ENCODE measurements around the gene SPPL2B.
"Not testable (repeated sequence)": the region's sequence is repeated elsewhere in the genome, so short reads cannot be mapped to it uniquely, and the experiment has no call there.

Gene SPPL2B

GRCh38 chr19:2328401-2329148 is at the start of gene SPPL2B, which contains the start of gene LSM7:
SPPL2B (plus strand) TSS chr19:2328684; CDS start chr19:2328710, 26 bp downstream.
LSM7 (minus strand) TSS chr19:2328586; CDS start chr19:2328566, 20 bp downstream.
- DNase-seq, result peak; percentile 89 to 91

DNA sequence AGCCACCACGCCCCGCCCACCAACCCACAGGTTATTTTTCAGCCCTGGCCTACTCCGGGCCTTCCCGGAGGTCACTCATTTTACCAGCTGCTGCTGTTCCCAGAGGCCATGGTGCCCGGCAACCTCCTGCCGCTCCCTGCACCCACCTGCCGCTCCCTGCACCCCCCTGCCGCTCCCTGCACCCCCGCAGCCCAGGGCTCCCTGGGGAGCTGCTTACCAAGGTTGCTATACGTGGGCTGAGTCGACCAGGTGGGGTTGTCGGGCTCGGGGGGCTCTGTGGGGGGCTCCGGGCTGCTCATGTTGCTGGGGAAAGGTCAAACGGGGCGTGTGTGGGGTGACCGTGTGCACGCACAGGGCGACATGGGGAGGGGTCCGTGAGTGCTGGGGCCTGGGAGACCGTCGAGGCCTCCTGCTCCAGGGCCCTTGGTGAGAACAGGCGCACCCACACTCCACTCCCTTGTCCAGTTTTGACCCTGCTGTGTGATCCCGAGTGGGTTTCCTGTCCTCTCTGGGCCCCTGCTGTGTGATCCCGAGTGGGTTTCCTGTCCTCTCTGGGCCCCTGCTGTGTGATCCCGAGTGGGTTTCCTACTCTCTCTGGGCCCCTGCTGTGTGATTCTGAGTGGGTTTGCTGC is 47.7 kb upstream of the SPPL2B start:
- no peak for DNase-seq

DNA sequence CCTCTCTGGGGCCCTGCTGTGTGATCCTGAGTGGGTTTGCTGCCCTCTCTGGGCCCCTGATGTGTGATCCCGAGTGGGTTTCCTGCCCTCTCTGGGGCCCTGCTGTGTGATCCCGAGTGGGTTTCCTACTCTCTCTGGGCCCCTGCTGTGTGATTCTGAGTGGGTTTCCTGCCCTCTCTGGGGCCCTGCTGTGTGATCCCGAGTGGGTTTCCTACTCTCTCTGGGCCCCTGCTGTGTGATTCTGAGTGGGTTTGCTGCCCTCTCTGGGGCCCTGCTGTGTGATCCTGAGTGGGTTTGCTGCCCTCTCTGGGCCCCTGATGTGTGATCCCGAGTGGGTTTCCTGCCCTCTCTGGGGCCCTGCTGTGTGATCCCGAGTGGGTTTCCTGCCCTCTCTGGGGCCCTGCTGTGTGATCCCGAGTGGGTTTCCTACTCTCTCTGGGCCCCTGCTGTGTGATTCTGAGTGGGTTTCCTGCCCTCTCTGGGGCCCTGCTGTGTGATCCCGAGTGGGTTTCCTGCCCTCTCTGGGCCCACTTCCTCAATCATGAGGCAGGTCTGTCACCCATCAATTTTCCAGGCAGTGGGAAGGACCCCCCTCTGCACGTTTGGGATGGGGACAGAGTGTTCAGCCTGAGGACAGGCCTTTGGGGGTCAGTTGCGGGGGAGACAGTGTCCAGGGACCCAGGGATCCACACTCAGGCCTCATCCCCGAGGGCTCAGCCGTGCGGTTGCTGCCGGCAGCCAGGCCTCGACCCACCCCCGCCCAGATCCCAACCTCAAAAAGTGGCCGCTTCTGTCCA is 47.0 kb upstream of the SPPL2B start:
- not testable (repeated sequence) for DNase-seq

- DNase-seq, result no peak
These were observed 46.2 kb upstream of the SPPL2B start, which contains the start of gene PEAK3 for GRCh38 chr19:2282062-2282861. PEAK3 (minus strand) TSS chr19:2282175; CDS start chr19:2280931, 1,244 bp downstream.

GRCh38 chr19:2282862-2283237 is 45.6 kb upstream of the SPPL2B start:
- DNase-seq, result no peak

DNA sequence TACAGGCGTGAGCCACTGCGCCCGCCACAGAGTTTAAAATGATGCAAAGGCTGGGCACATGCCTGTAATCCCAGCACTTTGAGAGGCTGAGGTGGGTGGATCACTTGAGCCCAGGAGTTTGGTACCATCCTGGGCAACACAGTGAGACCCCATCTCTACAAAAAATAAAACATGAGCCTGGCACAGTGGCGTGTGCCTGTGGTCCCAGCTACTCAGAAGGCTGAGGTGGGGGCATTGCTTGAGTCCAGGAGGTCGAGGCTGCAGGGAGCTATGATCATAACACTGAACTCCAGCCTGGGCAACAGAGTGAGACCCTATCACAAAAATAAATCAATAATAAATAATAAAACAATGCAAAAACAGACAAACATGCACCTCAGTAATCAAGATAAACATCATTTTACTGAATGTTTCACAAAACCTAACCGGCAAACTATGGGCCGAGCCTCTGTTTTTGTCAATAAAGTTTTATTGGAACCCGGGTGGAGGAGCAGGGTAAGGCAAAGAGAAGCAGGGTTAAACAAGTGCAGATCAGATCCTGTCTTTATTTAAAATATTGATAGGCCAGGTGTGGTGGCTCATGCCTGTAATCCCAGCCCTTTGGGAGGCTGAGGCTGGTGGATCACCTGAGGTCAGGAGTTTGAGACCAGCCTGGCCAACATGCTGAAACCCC is 44.5 kb upstream of the SPPL2B start:
- no peak for DNase-seq

DNA sequence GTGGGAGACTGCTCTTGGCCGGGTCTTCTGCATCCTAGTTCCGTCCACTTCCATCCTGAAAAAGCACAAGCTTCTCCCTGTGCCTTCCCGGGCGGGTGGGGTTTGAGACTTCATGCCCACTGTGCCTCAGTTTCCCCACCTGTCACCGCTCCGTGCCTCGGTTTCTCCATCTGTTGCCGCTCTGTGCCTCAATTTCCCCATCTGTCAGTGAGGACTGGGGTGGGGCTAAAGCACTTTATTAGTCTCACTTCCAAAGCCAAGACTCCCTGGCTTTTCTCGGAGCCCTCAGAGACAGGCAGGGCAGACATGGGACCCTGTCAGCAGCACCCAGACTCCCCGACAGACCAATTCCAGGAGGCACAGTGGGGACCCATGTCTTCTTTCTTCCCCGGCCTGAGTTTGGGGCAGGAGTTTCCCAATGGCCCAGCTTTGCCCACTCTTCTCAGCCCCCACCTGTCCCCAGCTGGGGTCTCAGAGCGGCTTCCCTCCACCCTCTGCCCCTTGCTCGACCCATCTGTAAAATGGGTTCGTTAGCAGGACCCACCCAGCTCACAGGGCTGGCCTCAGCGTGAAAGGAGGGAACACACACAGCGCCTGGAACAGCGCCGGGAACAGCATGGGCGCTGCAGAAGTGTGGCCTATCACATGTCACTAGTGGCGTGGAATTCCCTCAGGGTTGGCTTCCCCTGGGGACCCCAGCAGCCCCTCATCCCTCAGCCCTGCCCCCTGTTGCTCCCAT is 41.9 kb upstream of the SPPL2B start:
- DNase-seq, result no peak

DNA sequence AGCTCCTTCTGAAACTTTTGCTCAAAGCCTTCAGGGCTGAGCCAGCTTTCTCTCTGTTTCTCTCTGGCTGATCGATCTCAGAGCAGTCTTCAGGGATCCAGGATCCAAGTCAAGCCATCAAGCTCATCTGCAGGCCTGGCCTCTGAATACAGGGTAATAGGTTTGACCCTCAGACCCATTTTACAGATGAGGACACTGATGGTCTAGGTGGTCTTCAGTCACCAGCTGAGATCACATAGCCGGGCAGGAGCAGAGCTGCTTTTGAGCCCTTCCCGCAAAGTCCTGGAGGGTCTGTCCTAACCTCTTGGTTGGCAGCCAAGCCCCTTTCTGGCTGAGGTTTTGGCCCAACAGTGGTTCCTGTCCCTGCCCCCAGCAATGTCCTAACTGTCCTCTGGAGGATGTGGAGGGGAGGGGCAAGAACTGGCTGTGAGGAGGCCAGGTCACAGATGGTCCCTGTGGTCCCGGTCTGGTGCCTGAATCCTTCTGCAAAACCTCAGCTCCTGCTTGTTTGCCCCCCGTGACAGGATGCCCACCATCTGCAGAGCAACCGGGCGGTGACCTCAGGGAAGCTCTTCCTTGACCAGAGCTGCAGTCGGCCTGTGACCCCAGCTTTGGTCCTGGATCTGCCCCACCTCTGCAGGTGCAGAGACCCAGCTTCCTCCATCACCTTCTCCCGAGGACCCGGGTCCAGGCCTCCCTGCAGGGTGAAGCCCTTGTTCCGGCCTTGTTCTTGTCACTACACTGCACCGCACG is 40.7 kb upstream of the SPPL2B start:
- DNase-seq, result no peak

DNA sequence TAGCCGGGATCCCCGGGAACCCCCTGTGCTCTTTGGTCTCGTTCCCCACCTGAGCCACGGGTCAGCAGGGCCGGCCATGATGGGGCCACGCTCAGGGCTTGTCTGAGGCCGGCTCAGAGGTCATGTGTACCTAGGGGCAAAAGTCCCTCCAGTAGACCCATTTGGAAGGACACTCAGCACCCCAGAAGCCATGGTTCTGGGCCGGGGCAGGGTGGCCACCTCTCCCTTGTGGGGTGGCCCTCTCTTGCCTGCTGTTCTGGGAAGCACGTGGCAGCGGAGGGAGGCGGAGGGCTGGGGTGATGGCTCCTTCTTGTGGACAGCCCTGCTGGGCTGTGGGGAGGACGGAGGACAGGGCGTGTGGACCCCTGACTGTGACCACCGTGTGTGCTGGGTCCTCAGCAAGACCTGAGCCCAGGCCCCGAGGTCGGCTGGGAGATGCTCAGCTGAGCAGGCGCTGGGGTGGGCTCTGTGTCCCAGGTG is 40.1 kb upstream of the SPPL2B start:
- no peak for DNase-seq

- DNase-seq, result no peak
These were observed 39.4 kb upstream of the SPPL2B start for GRCh38 chr19:2288818-2289713.

DNA sequence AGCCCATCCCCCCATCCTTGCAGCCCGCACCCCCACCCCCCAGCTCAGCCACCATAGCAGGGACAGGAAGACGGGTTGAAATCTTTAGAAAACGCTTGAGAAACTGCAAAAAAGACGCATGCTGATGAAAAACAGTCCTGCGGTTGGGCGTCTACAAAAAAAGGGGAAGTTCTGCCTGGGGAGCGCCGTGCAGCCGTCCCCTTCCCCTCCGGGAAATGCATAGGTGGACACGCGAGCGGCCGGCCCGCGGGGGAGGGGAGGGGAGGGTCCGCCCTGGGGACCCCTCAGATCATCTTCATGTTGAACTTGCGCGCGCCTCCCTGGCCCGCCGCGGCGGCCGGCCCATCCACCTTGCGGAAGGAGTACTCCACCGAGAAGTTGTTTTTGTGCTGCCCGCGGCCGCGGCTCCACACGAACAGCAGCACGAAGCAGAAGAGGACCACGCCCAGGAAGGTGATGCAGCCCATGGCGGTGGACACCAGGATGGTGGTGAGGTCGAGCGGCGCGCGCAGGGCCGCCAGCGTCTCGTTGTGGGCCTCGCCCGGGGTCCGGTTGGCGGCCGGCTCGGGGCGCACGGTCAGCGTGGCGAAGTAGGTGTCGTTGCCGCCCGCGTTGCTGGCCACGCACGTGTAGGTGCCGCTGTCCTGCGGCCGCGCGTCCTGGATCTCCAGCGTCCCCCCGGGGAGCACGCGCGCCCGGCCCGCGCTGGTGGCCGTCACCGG is 38.6 kb upstream of the SPPL2B start:
- DNase-seq, result peak; percentile 57 to 61

GRCh38 chr19:2290441-2291184 is 37.9 kb upstream of the SPPL2B start:
- peak; percentile 28 to 29 for DNase-seq

DNA sequence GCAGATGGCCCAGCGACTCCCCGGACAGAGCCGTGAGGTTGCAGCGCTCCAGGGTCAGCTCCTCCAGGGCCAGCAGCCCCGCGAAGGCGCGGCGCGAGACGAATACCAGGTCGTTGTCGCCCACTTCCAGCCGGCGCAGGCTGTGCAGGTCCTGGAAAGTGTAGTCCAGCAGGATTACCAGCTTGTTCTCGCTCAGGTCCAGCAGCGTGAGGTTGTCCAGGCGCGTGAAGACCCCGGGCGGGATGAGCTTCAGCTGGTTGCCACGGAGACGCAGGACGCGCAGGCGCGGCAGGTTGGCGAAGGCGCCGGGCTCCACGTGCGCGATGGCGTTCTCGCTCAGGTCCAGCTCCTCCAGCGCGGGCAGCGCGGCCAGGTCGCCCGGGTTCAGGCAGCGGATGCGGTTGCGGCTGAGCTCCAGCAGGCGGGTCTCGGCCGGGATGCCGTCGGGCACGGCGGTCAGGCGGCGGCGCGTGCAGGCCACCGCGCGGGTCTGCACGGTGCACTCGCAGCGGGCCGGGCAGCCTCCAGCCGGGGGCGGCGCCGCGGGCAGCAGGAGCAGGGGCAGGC is 37.2 kb upstream of the SPPL2B start:
- DNase-seq, result no peak

- DNase-seq, result no peak
These were observed 33.7 kb upstream of the SPPL2B start for GRCh38 chr19:2294687-2295335.

GRCh38 chr19:2296141-2296540 is 32.3 kb upstream of the SPPL2B start:
- no peak for DNase-seq

GRCh38 chr19:2300533-2300932 is 28.0 kb upstream of the SPPL2B start:
- DNase-seq, result no peak

Data from activated CD4-positive, alpha-beta T cell treated with anti-CD3 and anti-CD28 coated beads, Interleukin-2, amount 50 U/mL, for 48 hours (primary cell).